ENCODE measurements around the gene NR5A2.

- TF ChIP-seq CTCF (IDR thresholded peaks at IDR 0.05) (no peak), POLR2A (IDR thresholded peaks at IDR 0.05) (no peak)
Observed at GRCh38 chr1:200028586-200029034, 1.1 kb downstream of the NR5A2 start.

Data from body of pancreas (tissue), 4 donors.